HepG2 (cell line): ENCODE results near the gene UCN2. TPM values are rescaled to one million over a fixed set of nuclear protein-coding genes. Genes with fewer than 3 reads are reported as not detected.
A peak's percentile ranks its signal among the peaks of the same experiment; 100 is the strongest.

Experiments used
- CSRNP2 ChIP-seq: sonication (generic); formaldehyde crosslinking; conservative IDR thresholded peaks from 2 replicates; pipeline ENCODE4 v1.8.0; 2022; ENCODE audit warnings: low read depth, missing genetic modification reagents
- DPF2 ChIP-seq: sonication (generic); formaldehyde crosslinking; IDR thresholded peaks from 2 replicates; pipeline ENCODE4 v1.4.0; 2020; ENCODE audit warnings: mild to moderate bottlenecking, low read depth, missing genetic modification reagents, borderline replicate concordance
- GPBP1L1 ChIP-seq: sonication (generic); formaldehyde crosslinking; IDR thresholded peaks from 2 replicates; pipeline ENCODE4 v1.5.0; 2020; ENCODE audit warnings: mild to moderate bottlenecking, missing genetic modification reagents
- HNF1B ChIP-seq: sonication (generic); formaldehyde crosslinking; IDR thresholded peaks from 2 replicates; pipeline ENCODE4 v1.5.1; 2020; ENCODE audit warnings: mild to moderate bottlenecking, moderate library complexity, missing genetic modification reagents
- KLF9 ChIP-seq: IDR thresholded peaks from 2 replicates; pipeline ENCODE4 v1.6.1; 2016; ENCODE audit warnings: low read depth
- MAX ChIP-seq: IDR thresholded peaks from 2 replicates; pipeline ENCODE4 v1.6.1; 2012; ENCODE audit warnings: inconsistent platforms
- NPAS2 ChIP-seq: sonication (generic); formaldehyde crosslinking; IDR thresholded peaks from 2 replicates; pipeline ENCODE4 v1.8.0; 2022; ENCODE audit warnings: mild to moderate bottlenecking, missing genetic modification reagents, borderline replicate concordance
- PATZ1 ChIP-seq: sonication (generic); formaldehyde crosslinking; IDR thresholded peaks from 2 replicates; pipeline ENCODE4 v1.4.0; 2020; ENCODE audit warnings: missing genetic modification reagents
- SOX13 ChIP-seq, 3 experiments: fragments of 450-650 bp in 1 of 3; sonication (generic) in 1 of 3; formaldehyde crosslinking in 1 of 3; IDR thresholded peaks in 2 of 3; conservative IDR thresholded peaks in 1 of 3; 2 replicates each; pipeline versions ENCODE4 v1.5.0 to v1.6.1; 2016 to 2020; ENCODE audit warnings: antibody characterized with exemption in 1 of 3, mild to moderate bottlenecking in 1 of 3, missing compliant biosample characterization in 1 of 3, missing genetic modification reagents in 1 of 3, moderate library complexity in 1 of 3
- TEF ChIP-seq: sonication (generic); formaldehyde crosslinking; IDR thresholded peaks from 2 replicates; pipeline ENCODE4 v1.5.0; 2020; ENCODE audit warnings: missing genetic modification reagents
- WIZ ChIP-seq: sonication (generic); formaldehyde crosslinking; IDR thresholded peaks from 2 replicates; pipeline ENCODE4 v1.5.1; 2020; ENCODE audit warnings: mild to moderate bottlenecking, missing genetic modification reagents
- ZBTB43 ChIP-seq: sonication (generic); formaldehyde crosslinking; conservative IDR thresholded peaks from 2 replicates; pipeline ENCODE4 v1.4.0; 2020; ENCODE audit warnings: missing genetic modification reagents
- ZFX ChIP-seq: sonication (generic); formaldehyde crosslinking; IDR thresholded peaks from 2 replicates; pipeline ENCODE4 v1.4.0; 2020; ENCODE audit warnings: mild to moderate bottlenecking, low read depth, missing genetic modification reagents, moderate library complexity
- ZFY ChIP-seq: sonication (generic); formaldehyde crosslinking; IDR thresholded peaks from 2 replicates; pipeline ENCODE4 v1.4.0; 2020; ENCODE audit warnings: missing genetic modification reagents
- ZNF264 ChIP-seq: sonication (generic); formaldehyde crosslinking; IDR thresholded peaks from 2 replicates; pipeline ENCODE4 v1.4.0; 2020; ENCODE audit warnings: missing genetic modification reagents
- ZNF335 ChIP-seq: sonication (generic); formaldehyde crosslinking; IDR thresholded peaks from 2 replicates; pipeline ENCODE4 v1.4.0; 2020; ENCODE audit warnings: missing genetic modification reagents
- ZNF558 ChIP-seq: sonication (generic); formaldehyde crosslinking; IDR thresholded peaks from 2 replicates; pipeline ENCODE4 v1.9.0; 2022; ENCODE audit warnings: mild to moderate bottlenecking, missing genetic modification reagents, borderline replicate concordance
- ZNF619 ChIP-seq: sonication (generic); formaldehyde crosslinking; IDR thresholded peaks from 2 replicates; pipeline ENCODE4 v1.4.0; 2020; ENCODE audit warnings: mild to moderate bottlenecking, missing genetic modification reagents
- ZNF749 ChIP-seq: sonication (generic); formaldehyde crosslinking; IDR thresholded peaks from 2 replicates; pipeline ENCODE4 v1.8.0; 2022; ENCODE audit warnings: mild to moderate bottlenecking, missing genetic modification reagents, moderate library complexity, borderline replicate concordance
- polyA plus RNA-seq, 8 experiments: library from polyadenylated mRNA; depleted of rRNA in 3 of 8; stranded (reverse) in 7 of 8; unstranded in 1 of 8; fragments of >200 nt; fragmentation: Illumina TruSeq in 4 of 8; extraction: Trizol in 4 of 8; gene quantifications; 2 replicates each; pipeline versions ENCODE4 v1.2.1 to v1.2.3, GENCODE V29; 2011 to 2016; ENCODE audit warnings: low read depth in 4 of 8, missing spikeins in 1 of 8, mixed read lengths in 1 of 8; ENCODE audit not compliant: insufficient read depth in 1 of 8
- total RNA-seq, 5 experiments: library from RNA; depleted of rRNA; stranded (reverse); fragments of >200 nt; fragmentation: Illumina TruSeq; extraction: Trizol; gene quantifications; 2 replicates each; pipeline ENCODE4 v1.2.3, GENCODE V29; 2016; ENCODE audit warnings: low read depth in 1 of 5

The UCN2 gene
- total and polyA plus RNA-seq, 2 of the 13 experiments (the other 11 are each of a cell fraction or from before 2014, with no cell fraction given) = 0.07 to 1.5 TPM

- TF ChIP-seq ZNF749 (CRISPR knock-in tag) (no peak), SOX13 (IDR thresholded peaks at IDR 0.05) (no peak), SOX13 (CRISPR knock-in tag; conservative IDR thresholded peaks at IDR 0.05 in 1 of 2, IDR thresholded peaks at IDR 0.05 in 1 of 2) (peak in 1 of 2 experiments; percentile 50; a peak in 2 of 4 replicates), CSRNP2 (CRISPR knock-in tag) (no peak), HNF1B (CRISPR knock-in tag) (no peak), KLF9 (CRISPR knock-in tag) (no peak), DPF2 (CRISPR knock-in tag) (no peak), ZFX (CRISPR knock-in tag) (peak; percentile 28; the same call in 1 of the 2 replicates), GPBP1L1 (CRISPR knock-in tag) (no peak), TEF (CRISPR knock-in tag) (no peak), NPAS2 (CRISPR knock-in tag) (no peak), WIZ (CRISPR knock-in tag) (no peak), ZNF558 (no peak), ZBTB43 (CRISPR knock-in tag) (no peak), ZNF264 (no peak), ZFY (0 out of 2 replicates have a peak, but pooled peaks have one; percentile 21), PATZ1 (CRISPR knock-in tag) (no peak), MAX (0 out of 2 replicates have a peak, but pooled peaks have one; percentile 20), ZNF619 (CRISPR knock-in tag) (no peak), ZNF335 (CRISPR knock-in tag) (no peak)
These were observed 11.2 kb downstream of the UCN2 start (continued) for GRCh38 chr3:48552111-48552951.
